IMR-90 (cell line): ENCODE data around the gene RAB18.

ENCODE experiments used
- BHLHE40 ChIP-seq: fragments of 150-350 bp; IDR thresholded peaks from 2 replicates; pipeline ENCODE4 v1.6.1; 2016; ENCODE audit warnings: mild to moderate bottlenecking, low read depth, low read length
- CEBPB ChIP-seq: IDR thresholded peaks from 2 replicates; pipeline ENCODE4 v1.6.1; 2012; ENCODE audit warnings: low read depth, low read length, improper control_type of control experiment
- CTCF ChIP-seq: conservative IDR thresholded peaks from 2 replicates; pipeline ENCODE4 v1.5.1; 2012; ENCODE audit warnings: mild to moderate bottlenecking, low read depth, low read length, improper control_type of control experiment
- FOS ChIP-seq: fragments of 150-350 bp; IDR thresholded peaks from 2 replicates; pipeline ENCODE4 v1.6.1; 2016; ENCODE audit warnings: low read depth, low read length
- MAZ ChIP-seq: IDR thresholded peaks from 2 replicates; pipeline ENCODE4 v1.6.1; 2012; ENCODE audit warnings: low read depth, mild to moderate bottlenecking, low read length, improper control_type of control experiment, moderate library complexity, borderline replicate concordance
- POLR2A ChIP-seq: IDR thresholded peaks from 2 replicates; pipeline ENCODE4 v1.6.1; 2012; ENCODE audit warnings: mild to moderate bottlenecking, low read depth, low read length
- RAD21 ChIP-seq: IDR thresholded peaks from 2 replicates; pipeline ENCODE4 v1.6.1; 2012; ENCODE audit warnings: low read length, improper control_type of control experiment
- RFX5 ChIP-seq: IDR thresholded peaks from 2 replicates; pipeline ENCODE4 v1.8.0; 2012; ENCODE audit warnings: low read depth, mild to moderate bottlenecking, low read length, moderate library complexity
- SMC3 ChIP-seq: fragments of 150-350 bp; IDR thresholded peaks from 2 replicates; pipeline ENCODE4 v1.6.1; 2016; ENCODE audit warnings: low read depth, mild to moderate bottlenecking, antibody characterized with exemption, low read length, moderate library complexity

DNA sequence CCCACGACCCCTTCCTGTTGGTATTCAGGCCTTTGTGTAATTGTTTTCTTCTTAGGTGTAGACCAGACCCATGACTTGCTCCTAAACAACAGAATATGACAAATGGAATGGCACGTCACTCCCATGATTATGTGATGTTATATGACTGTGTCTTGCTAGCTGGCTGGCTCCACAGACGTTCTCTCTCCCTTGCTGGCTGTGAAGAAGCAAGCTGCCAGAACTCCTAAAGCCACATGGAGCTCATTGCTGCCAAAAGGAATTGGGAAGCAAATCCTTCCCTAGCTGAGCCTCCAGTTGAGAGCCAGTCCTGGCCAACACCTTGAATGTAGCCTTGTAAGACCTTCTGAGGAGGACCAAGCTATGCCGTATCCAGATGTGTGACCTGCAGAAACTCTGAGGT is 74.2 kb downstream of the RAB18 start:
- no peak for TF ChIP-seq SMC3
- no peak for TF ChIP-seq CTCF
- no peak for TF ChIP-seq POLR2A
- TF ChIP-seq RAD21: no peak
- no peak for TF ChIP-seq MAZ
- TF ChIP-seq RFX5: no peak
- TF ChIP-seq BHLHE40: no peak
- no peak for TF ChIP-seq FOS
- TF ChIP-seq CEBPB: no peak
